HG02588 (cell line): Measurements from ENCODE around the gene FNBP1.

Source experiments
- ATAC-seq: cut with Tn5 transposase; IDR thresholded peaks from one replicate; pipeline ENCODE4 v1.9.1; 2021; ENCODE audit warnings: mild to moderate bottlenecking, moderate library complexity; ENCODE audit not compliant: unreplicated experiment

The FNBP1 gene

DNA sequence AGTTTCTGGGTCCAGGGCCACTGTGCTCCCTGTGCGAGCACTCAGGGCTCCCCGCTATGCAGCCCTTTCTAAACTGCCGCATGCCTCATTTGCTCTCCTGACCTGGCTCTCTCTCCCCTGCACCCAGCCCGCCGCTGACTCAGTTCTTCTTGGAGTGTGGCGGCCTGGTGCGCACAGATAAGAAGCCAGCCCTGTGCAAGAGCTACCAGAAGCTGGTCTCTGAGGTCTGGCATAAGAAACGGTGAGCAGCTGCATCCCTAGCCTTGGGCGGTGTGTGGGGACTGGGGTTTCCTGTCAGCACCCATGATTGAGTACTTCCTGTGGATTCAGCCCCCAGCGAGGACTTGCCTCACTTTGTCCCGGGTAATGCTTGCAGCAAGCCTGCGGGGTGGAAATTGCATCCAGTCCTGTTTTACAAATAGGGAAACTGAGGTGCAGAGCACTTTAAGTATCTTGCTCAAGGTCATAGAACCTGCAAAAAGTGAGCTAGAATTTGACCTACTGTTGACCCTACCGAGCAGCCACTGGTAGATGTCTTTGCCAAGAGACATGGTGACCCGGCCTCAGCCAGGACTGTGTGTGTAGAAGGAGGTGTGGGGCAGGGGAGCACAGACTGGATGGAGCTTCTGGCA is 179.8 kb downstream of the FNBP1 start:
- no peak for ATAC-seq

DNA sequence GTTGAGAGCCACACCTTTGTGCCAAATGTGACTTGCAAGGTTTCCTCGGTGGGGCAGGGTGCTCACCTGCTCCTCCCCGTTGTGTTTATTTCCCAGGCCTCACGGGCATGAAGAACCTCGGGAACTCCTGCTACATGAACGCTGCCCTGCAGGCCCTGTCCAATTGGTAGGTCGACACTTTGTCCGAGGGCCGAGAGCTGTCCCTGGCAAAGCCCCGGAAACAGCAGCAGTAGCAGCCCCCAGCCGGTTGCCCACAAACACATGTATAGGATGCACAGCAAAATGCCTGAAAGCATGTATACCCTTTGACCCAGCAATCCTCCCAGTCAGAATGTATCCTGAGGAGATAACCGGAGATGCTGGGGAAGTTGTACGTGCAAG is 181.6 kb downstream of the FNBP1 start:
- ATAC-seq, result no peak

DNA sequence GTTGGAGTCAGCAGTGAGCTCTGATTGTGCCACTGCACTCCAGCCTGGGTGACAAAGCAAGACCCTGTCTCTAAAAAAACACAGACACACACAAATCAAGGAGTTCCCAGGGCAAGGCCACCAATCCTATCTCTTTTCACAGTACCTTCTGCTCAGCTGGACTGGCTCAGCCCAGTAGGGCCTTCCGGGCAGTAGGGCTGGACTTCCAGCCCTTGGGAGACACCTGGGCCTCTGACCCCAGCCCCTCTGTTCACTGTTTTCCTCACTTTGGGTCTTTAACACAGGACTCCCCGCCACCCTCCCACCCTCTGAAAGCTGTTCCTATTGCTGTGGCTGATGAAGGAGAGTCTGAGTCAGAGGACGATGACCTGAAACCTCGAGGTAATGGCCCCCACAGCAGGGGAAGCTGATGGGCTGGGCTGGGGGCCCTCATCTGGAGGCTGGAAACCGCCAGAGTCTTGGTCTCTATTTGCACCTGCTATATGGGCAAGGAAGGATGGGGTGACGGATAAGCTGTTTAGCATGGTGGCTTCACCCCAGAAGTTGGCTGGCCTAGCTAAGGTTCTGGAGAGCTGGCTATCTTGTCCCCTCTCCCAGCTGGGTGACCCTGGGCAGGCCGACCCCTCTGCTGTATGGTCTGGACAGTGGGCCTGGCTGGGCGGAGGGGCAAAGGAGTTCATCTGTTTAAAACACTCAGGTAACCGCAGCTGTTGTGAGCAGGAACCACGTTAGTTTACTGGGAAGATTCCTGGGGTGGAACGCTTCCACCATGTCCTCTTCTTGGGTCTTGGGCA is 182.1 kb downstream of the FNBP1 start:
- no peak for ATAC-seq

DNA sequence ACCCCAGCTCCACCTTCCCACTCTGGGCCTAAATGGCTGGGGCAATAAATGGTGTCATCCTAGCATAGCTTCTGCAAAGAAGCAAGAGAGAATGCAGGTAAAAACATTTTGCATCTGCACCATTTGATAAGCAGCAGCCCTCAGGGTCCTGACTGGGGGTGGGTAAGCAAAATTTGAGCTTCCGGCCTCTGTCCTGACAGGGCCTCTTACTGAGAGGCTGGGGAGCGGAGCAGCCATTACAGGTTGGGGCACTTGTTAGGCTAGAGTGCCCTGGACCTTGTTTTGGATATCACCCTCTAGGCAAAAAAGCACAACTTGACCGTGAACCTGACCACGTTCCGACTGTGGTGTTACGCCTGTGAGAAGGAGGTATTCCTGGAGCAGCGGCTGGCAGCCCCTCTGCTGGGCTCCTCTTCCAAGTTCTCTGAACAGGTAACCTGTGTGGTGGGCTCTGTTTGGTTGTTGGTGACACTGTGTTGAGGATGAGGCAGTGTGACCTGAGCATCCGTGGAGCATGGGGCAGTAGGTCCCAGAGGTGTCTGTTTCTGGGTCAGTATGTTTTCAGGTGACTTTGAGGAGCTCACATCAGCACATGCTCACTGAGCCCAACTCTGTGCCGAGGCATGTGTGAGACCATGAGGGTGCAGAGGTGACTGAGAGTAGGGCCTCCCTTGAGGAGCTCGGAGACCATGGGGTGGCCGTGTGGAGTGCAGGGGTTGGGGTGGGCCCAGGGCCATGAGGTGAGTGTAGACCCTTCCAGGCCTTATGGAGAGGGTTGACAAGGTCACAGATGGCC is 184.6 kb downstream of the FNBP1 start:
- no peak for ATAC-seq

DNA sequence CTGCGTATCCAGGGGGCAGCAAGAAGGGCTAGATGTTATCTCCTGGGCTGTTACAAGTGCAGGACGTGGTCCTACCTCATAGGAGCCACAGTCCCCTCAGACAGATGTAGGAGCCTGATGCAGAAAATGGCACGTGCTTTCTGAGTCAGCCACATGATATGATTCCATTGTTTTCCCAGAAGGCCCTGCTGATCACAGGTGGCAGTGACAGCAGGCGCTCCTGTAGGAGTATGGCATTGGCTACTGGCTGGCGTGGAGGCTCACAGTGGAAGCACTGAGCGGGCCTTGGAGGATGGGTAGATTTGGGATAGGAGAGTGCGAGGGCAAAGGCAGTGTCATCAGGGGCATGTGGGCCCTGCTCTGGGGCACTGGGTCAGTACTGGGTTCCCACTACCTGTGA is 185.8 kb downstream of the FNBP1 start:
- ATAC-seq, result no peak

DNA sequence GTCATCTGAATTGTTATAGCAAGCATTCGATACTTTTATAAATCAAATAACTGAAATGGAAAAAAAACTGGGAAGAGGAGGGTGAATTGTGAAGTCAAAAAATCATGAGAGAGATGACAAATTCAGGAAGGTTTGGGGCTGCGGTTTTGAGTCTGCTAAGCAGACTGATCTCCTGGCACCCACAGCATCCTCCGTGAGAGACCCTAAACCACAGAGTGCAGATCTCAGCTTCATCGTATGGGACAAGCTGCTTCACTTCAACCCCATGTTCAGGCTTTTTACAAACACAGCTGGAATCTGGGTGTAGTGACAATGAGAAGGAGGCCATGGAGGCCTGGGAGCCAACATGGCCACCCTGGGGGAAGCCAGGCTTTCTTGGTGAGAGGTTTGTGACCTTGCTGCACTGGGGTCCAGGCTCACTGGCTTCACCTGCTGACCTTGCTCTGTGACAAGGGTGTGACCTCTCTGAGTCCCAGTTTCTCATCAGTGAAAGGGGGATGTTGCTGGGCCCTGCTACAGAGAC is 188.3 kb downstream of the FNBP1 start:
- no peak for ATAC-seq

DNA sequence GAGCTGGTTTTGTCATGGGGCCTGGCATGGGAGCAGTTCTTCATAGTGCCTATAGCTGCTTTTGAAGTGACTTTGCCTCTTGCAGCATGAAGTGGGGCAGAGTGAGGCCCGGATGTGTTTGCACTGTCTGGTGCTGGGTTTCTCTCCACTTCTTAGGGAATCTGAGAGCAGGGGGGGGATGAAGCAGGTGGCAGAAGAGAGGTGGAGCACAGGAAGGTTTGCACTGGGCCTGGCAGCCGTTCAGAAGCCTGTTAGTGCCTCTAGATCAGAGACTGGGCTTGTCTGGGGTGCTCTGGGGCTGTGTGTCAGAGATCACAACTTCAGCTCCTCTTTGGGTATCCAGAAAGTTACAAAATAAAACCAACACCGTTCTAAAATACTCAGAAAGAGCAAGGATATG is 189.4 kb downstream of the FNBP1 start:
- no peak for ATAC-seq

DNA sequence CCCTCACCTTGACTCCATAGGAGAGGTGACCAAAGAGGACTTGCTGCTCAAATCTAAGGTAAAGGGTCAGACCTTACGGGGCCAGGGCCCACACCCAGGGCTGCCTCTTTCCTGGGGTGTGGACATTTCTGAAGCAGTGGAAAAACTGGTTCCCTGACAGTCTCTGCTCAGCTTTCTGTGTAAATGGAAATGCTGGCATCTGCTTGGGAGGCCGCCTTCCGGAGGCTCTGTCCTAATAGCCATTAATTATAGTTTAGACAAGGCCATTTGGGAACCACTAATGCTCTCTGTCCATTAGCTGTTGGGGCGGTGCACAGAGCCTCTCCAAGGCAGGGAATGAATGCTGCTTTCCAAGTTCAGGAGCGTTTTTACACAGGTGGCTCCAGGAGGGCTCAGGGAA is 190.4 kb downstream of the FNBP1 start:
- ATAC-seq, result no peak

DNA sequence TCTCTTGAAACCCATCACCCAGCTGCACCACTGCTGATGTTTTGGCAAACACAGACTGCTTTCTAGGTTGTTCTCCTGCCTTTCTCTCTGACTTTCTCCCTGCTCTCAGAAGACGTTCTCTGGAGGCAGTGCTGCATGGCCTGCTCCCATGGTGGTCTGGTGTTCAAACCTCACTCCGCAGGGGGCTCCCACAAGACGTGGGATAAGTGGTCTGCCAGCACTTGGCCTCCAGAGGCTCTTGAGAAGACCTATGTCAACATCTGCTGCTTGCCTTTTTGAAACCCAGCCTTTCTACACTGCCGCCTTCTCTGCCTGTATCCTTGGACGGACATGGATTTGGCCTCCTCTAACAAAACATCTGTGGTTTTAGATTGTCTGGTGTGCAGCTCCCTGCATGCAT is 191.2 kb downstream of the FNBP1 start:
- no peak for ATAC-seq

DNA sequence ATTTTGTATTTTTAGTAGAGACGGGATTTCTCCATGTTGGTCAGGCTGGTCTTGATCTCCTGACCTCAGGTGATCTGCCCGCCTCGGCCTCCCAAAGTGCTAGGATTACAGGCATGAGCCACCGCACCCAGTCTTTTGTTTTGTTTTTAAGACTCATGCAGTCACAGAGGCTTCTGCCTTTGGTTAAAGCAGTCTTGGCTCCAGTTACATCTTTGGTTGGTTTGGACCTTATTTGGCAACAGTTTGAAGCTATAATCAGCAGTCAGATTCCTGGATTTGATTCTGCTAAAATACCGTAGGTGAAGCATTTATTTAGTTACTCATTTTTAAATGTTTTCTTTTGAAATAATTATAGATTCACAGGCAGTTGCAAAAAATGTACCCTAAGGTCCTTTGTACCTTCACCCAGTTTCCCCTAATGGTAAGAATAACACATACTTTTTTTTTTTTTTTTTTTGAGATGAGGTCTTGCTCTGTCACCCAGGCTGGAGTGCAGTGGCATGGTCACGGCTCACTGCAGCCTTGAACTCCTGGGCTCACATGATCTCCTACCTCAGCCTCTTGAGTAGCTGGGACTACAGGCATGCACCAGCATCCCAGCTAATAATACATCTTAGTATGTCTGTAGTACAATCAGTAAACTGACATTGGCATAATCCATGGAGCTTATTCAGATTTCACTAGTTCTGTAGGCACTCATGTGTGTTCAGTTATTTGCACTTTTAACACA is 192.0 kb downstream of the FNBP1 start:
- no peak for ATAC-seq

DNA sequence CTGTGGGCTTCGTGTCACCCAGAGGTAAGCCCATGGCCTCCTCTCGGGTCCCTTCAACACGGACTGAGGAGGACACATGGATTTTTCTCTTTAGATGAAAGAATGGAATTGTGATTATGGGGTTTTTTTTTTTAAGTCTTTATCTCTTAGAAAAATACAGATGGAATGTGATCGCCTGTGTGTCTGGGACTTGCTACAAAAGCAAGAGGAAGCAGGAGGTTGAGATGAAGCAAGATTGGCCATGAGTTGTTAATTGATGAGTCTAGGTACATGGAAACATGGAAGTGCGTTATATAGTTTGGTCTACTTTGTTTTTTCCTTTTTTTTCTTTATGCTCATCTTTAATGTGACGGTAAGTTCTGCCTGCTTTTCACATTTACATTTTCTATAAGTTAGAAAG is 193.1 kb downstream of the FNBP1 start:
- ATAC-seq, result no peak

DNA sequence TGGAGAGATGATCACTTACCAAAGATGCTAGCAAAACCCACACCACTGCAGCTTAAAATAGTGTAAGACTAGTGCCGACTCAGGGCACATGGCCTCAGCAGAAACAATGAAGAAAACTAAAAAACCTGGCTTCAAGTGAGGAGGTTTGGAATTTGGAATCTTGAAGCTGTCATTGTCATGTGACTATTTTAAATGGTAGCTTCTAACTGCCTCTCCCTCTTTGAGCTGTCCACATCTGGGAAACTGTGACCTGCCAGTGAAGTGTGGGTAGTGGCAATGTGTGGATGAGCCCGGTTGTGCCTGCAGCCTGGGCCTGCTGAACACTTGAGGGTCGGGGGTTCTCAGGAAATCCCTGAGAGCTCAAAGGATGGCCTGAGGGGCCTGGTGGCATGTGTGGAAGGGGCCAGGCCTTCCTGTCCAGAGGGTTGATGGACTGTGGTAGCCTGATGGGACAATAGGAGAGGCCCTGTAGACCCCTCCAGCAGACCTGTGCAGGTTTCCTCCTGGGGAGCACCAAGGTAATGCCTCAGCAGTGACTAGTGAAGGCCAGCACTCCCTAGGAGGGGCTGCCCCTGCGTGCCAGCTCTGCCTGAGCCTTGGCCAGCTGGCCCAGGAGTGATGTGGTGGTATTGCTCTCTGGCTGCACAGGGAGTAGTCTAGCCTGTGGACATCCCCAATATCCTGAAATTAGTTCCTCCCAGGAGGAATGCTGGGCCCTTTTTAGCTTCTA is 194.1 kb downstream of the FNBP1 start:
- no peak for ATAC-seq

DNA sequence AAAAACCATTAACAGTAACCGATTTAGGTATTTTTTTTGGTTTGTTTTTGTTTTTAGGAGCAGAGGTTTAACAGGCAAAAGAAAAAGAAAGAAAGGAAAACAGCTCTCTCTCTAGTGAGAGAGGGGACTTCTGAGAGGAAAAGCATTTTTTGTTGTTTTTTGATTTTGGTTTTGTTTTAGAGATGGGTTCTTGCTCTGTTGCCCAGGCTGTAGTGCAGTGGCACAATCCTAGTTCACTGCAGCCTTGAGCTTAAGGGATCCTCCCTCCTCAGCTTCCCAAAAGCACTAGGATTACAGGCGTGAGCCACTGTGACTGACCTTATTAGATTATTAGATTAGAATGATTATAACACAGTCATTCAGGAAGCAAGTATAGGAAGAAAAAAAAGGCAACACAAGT is 197.6 kb downstream of the FNBP1 start:
- ATAC-seq, result no peak

DNA sequence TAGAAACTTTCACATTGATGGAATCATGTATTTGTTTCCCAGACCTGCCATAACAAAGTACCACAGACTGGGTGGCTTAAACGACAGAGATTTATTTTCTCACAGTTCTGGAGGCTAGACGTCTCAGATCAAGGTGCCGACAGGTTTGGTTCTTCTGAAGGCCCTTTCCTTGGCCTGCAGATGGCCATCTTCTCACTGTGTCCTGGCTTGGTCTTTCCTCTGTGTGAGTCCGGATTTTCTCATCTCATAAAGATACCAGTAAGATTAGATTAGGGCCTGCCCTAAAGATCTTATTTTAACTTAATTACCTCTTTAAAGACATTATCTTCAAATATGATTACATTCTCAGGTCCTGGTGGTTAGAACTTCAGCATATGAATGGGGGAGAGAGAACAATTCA is 201.9 kb downstream of the FNBP1 start:
- no peak for ATAC-seq

DNA sequence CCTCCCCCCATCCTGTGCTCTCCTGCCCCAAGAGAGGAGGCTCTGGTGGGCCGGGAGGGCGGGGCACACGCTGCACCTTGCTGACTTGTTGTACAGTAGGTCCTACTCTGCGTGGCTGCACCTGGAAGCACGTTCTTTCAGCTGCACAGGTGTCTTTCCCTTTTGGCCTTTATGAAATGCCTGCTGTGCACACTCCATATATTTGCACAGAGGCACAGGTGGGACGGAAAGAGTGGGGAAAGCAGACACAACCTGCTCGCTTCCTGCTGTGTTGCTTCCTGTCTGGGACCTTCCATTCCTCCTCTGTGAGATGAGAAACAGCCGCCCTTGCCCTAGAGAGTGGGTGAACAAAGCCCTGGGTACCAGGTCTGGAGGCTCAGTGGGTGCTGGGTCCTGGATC is 203.0 kb downstream of the FNBP1 start:
- no peak for ATAC-seq

DNA sequence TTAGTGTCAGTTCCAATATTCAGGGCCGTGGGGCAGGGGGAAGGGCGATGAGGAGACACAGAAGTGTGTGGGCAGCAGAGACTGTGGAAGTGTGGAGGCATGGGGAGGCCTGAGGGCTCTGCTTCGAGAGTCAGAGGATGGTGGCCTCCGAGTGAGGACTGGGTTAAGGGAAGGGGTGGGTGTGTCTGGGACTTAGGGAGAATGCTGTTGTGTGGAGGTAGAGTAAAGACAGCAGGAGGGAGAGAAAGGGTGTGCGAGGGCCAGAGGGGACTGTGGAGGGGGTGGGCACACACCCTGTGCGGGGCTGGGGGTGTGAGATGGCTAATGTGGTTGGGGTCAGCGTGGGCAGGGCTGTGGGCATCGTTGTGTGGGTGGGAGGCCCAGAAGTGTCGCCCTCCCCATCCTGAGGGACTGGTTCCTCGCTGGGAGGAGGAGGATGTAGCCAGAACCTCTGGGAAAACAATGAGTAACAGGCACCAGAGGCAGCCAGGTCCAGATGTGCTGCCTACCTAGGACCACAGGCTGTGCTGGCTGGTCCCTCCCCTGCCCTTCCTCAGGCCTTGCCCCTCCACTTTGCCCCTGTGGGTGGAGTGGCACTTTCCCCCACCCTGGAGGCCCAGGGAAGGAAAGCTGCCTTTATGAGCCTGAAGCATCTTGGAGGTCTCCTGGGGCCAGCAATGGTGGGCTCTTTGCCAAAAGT is 203.5 kb downstream of the FNBP1 start:
- ATAC-seq, result no peak

DNA sequence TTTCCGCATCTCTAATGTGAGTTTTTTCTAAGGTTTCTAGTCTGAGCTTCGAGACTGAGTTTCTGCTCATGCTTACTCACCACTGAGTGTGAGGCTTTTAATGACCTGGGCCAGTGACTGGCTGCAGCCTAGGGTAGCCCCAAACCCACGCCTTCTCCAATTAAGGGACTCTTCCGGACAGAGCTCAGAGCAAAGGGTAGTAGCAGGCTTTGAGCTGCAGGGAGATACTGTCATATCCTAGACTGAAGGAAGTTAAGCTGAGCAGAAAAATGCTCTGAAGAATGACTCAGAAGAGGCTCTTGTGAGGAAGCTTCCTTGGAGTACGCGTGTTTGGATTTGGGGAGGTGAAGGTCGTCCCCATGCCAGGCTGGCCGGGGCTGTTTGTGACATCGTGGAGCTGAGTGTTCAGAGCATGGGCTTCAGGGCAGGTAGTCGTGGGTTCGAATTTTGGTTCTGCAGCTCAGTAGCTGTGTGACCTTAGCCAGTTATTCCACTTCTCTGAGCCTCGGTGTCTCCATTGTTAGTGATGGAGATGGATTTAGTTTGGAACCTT is 204.2 kb downstream of the FNBP1 start:
- no peak for ATAC-seq
